ENCODE data around the gene CACNA2D1. TPM values are rescaled to one million over a fixed set of nuclear protein-coding genes. Genes with fewer than 3 reads are reported as not detected.
"Not testable (repeated sequence)": the region's sequence is repeated elsewhere in the genome, so short reads cannot be mapped to it uniquely, and the experiment has no call there.

The CACNA2D1 gene
- total and polyA plus RNA-seq, 8 donors, result 10.7 to 20.8 (median 16.6) TPM

- TF ChIP-seq CTCF (IDR thresholded peaks at IDR 0.05), result no peak
These were observed 52.6 kb downstream of the CACNA2D1 start for GRCh38 chr7:82390936-82391335.

GRCh38 chr7:82389876-82390275 is 53.7 kb downstream of the CACNA2D1 start:
- Histone ChIP-seq H3K4me3 (no peak overlapping the region), H3K36me3 (no peaks in the 10 kb centered on the region), H3K9me3 (no peaks in the 10 kb centered on the region), H3K27ac (no peak overlapping the region), H3K4me1 (no peaks in the 10 kb centered on the region), H3K27me3 (no peaks in the 10 kb centered on the region)
- no peak for TF ChIP-seq CTCF (IDR thresholded peaks at IDR 0.05)
- intact Hi-C loops (cut with DNase I), result no loop called here
- ATAC-seq, result no peak
- no peak for DNase-seq

More at GRCh38 chr7:82390936-82391335, 52.6 kb downstream of the CACNA2D1 start:
- Histone ChIP-seq H3K36me3 (no peaks in the 10 kb centered on the region), H3K4me3 (no peak overlapping the region), H3K27ac (no peak overlapping the region), H3K4me1 (no peaks in the 10 kb centered on the region), H3K27me3 (no peaks in the 10 kb centered on the region), H3K9me3 (no peaks in the 10 kb centered on the region)
- DNase-seq, result no peak
- intact Hi-C loops (cut with DNase I), result no loop called here
- ATAC-seq, result no peak

- no peak for TF ChIP-seq CTCF (IDR thresholded peaks at IDR 0.05)
- H3K27me3 ChIP-seq, result no peaks in the 10 kb centered on the region
- H3K9me3 ChIP-seq, result no peaks in the 10 kb centered on the region
- DNase-seq, result no peak
- no peak overlapping the region for H3K27ac ChIP-seq
- no peak overlapping the region for H3K4me3 ChIP-seq
- H3K36me3 ChIP-seq, result no peaks in the 10 kb centered on the region
- intact Hi-C loops (cut with DNase I), result no loop called here
- H3K4me1 ChIP-seq, result no peaks in the 10 kb centered on the region
- no peak for ATAC-seq
These were observed 55.4 kb downstream of the CACNA2D1 start for GRCh38 chr7:82388138-82388537.

- H3K27ac ChIP-seq; ATAC-seq; H3K4me1 ChIP-seq; H3K36me3 ChIP-seq; H3K9me3 ChIP-seq; intact Hi-C loops (cut with DNase I); H3K27me3 ChIP-seq; H3K4me3 ChIP-seq; DNase-seq: not testable (repeated sequence)
These were observed 57.0 kb downstream of the CACNA2D1 start for GRCh38 chr7:82386571-82386970.

GRCh38 chr7:82384779-82385178 is 58.8 kb downstream of the CACNA2D1 start:
- no peak for TF ChIP-seq CTCF (IDR thresholded peaks at IDR 0.05)
- no peak overlapping the region for H3K4me3 ChIP-seq
- no peak for ATAC-seq
- no peaks in the 10 kb centered on the region for H3K9me3 ChIP-seq
- intact Hi-C loops (cut with DNase I), result no loop called here
- no peak overlapping the region for H3K27ac ChIP-seq
- H3K27me3 ChIP-seq, result no peaks in the 10 kb centered on the region
- H3K36me3 ChIP-seq, result no peaks in the 10 kb centered on the region
- DNase-seq, result no peak
- H3K4me1 ChIP-seq, result no peaks in the 10 kb centered on the region

GRCh38 chr7:82384051-82384464 is 59.5 kb downstream of the CACNA2D1 start:
- ATAC-seq (no peak), DNase-seq (no peak)
- H3K27me3 ChIP-seq, result no peaks in the 10 kb centered on the region
- H3K27ac ChIP-seq, result no peak overlapping the region
- intact Hi-C loops (cut with DNase I), result no loop called here
- H3K36me3 ChIP-seq, result no peaks in the 10 kb centered on the region
- H3K4me1 ChIP-seq, result no peaks in the 10 kb centered on the region
- H3K9me3 ChIP-seq, result no peaks in the 10 kb centered on the region
- no peak for TF ChIP-seq CTCF (IDR thresholded peaks at IDR 0.05)
- H3K4me3 ChIP-seq, result no peak overlapping the region
